Ovary (tissue), 10 donors: ENCODE data around the gene WHAMM. TPM values are rescaled to one million over a fixed set of nuclear protein-coding genes. Genes with fewer than 3 reads are reported as not detected.
A peak's percentile ranks its signal among the peaks of the same experiment; 100 is the strongest.
"Not testable (repeated sequence)": the region's sequence is repeated elsewhere in the genome, so short reads cannot be mapped to it uniquely, and the experiment has no call there.

Source experiments
- DNase-seq, 5 donors: peaks; one replicate each; pipeline ENCODE4 v3.0.0-alpha.2; 2019 to 2020
- H3K27ac ChIP-seq, 2 donors: fragments of 200-600 bp; one replicate each; pipeline versions ENCODE4 v1.5.1 to v1.8.0; 2019 to 2022
- H3K27me3 ChIP-seq: fragments of 200-600 bp; one replicate; pipeline ENCODE4 v1.8.0; 2022
- H3K36me3 ChIP-seq: fragments of 200-600 bp; sonication (generic); one replicate; pipeline ENCODE4 v1.5.1; 2019
- H3K4me1 ChIP-seq: one replicate; pipeline ENCODE4 v1.8.1; 2013; ENCODE audit warnings: mild to moderate bottlenecking, moderate library complexity; ENCODE audit not compliant: insufficient read depth
- H3K4me3 ChIP-seq: fragments of 200-600 bp; sonication (generic); one replicate; pipeline ENCODE4 v1.5.1; 2017
- H3K9me3 ChIP-seq, 2 donors: fragments of 200-600 bp in 1 of 2; sonication (generic) in 1 of 2; one replicate each; pipeline versions ENCODE4 v1.5.1 to v1.8.1; 2013 to 2019; ENCODE audit warnings: mild to moderate bottlenecking in 1 of 2, moderate library complexity in 1 of 2
- CTCF ChIP-seq, 3 donors: fragments of 450-650 bp in 2 of 3; fragments of 200-600 bp in 1 of 3; IDR thresholded peaks; one replicate each; pipeline versions ENCODE4 v1.5.1 to v1.8.0; 2016 to 2022; ENCODE audit warnings: antibody characterized with exemption in 3 of 3, mild to moderate bottlenecking in 1 of 3
- EP300 ChIP-seq: sonication (generic); formaldehyde crosslinking; IDR thresholded peaks from one replicate; pipeline ENCODE4 v1.6.1; 2017; ENCODE audit warnings: antibody characterized with exemption
- POLR2A ChIP-seq: fragments of 450-650 bp; IDR thresholded peaks from one replicate; pipeline ENCODE4 v1.6.1; 2017; ENCODE audit warnings: antibody characterized with exemption, mild to moderate bottlenecking, moderate library complexity
- WGBS, 3 donors: extraction: QIAGEN DNeasy Blood & Tissue Kit in 1 of 3; methylation state at CpG; one replicate each; pipeline versions ENCODE4 v1.1.5 to v1.1.7; 2013 to 2017; 5-methylcytosine and 5-hydroxymethylcytosine counted together
- intact Hi-C, 4 donors: fragments of 100-400 bp; cut with DNase I; formaldehyde crosslinking; loops; one replicate each; pipeline versions ENCODE4 v1.11.0 to v1.15.1; 2022 to 2023
- long read RNA-seq, 3 donors: library from polyadenylated mRNA in 2 of 3; unstranded in 2 of 3; transcript quantifications; one replicate each; pipeline ENCODE4 v2.0.0 and lab custom pipeline, GENCODE V29; 2021 to 2026
- polyA plus RNA-seq, 2 donors: library from polyadenylated mRNA; stranded (reverse); fragments of 200-250 nt in 1 of 2; fragments of 350-450 nt in 1 of 2; fragmentation: Illumina TruSeq in 1 of 2; extraction: RNeasy Lipid Tissue Mini Kit (QIAGEN cat#74804) in 1 of 2; gene quantifications; one replicate each; pipeline ENCODE4 v1.2.3, GENCODE V29; 2013 to 2014
- total RNA-seq, 7 donors: library from RNA; depleted of rRNA in 2 of 7; stranded (reverse); fragments of >200 nt in 2 of 7; fragmentation: NEBNext Ultra II Directional in 3 of 7; extraction: Animal tissue kit (Norgen Biotek cat#: 25700) in 3 of 7; gene quantifications; one replicate each; pipeline versions ENCODE4 v1.1.0 to v1.2.4, GENCODE V29; 2016 to 2023
- donor health status: DM: no; HTN: no; CAD: no; lungs with moderate emphysema.
- donor health status: DM: no; HTN: no; CAD: no.
- donor health status: Bipolar disorder and iron deficiency.
- donor health status: DM: yes; HTN: yes; CAD: no.
- donor health status: DM: no; HTN: no; CAD: no.
- donor health status: DM: yes; HTN: yes; CAD: no.

The WHAMM gene
- 10 to 100 TPM in 1 of 7 donors, 1 to 10 TPM in 6; 7.6 to 12.5 (median 8.5) TPM for total RNA-seq
- 10 to 100 TPM in 1 of 2 donors, 1 to 10 TPM in 1; 6.5 to 10.2 TPM for polyA plus RNA-seq
- long read RNA-seq, donor 1, partial matches to known transcripts = 4 of 6 reads
- long read RNA-seq, donor 1, other reads (novel, unspliced or antisense) = 2 of 6 reads
- long read RNA-seq, donor 2, full-length matches to known transcripts = 1 of 1 reads
- long read RNA-seq, donor 2, partial matches to known transcripts = 0 of 1 reads
- long read RNA-seq, donor 2, other reads (novel, unspliced or antisense) = 0 of 1 reads
- long read RNA-seq, donor 3, full-length matches to known transcripts = 4 of 19 reads
- long read RNA-seq, donor 3, partial matches to known transcripts = 5 of 19 reads
- long read RNA-seq, donor 3, other reads (novel, unspliced or antisense) = 10 of 19 reads

- intact Hi-C loops = loop anchor here in 1 of 4 donors (10.0 kb wide), 1 partner anchor 275 kb away; no protein-coding TSS in a partner anchor
- Histone ChIP-seq H3K27ac (peak within 1 kb of the TSS; percentile 97 to 98), H3K4me1 (peaks cover 3% of the 10 kb centered on the region), H3K27me3 (no peaks in the 10 kb centered on the region), H3K36me3 (no peaks in the 10 kb centered on the region), H3K4me3 (peak within 1 kb of the TSS; percentile 82), H3K9me3 (no peaks in the 10 kb centered on the region)
- 0 to 1% (median 0%) methylated on average over 48 to 67 of the region's 67 CpGs for WGBS, 3 donors
- DNase-seq = peak; percentile 98 to 99 (median 98)
- peak in 1 of 3 donors; percentile 28 for TF ChIP-seq CTCF (IDR thresholded peaks at IDR 0.05)
- TF ChIP-seq EP300 = peak; percentile 8
- TF ChIP-seq POLR2A = peak; percentile 95
These were observed at the start of gene WHAMM for GRCh38 chr15:82809308-82810060. TSS of gene WHAMM (plus strand) at chr15:82809628. CDS start at chr15:82809727, 99 bp downstream.

GRCh38 chr15:82763361-82764116 is 45.9 kb upstream of the WHAMM start:
- Histone ChIP-seq H3K4me3 (no peak overlapping the region), H3K9me3 (no peaks in the 10 kb centered on the region), H3K27ac (no peak overlapping the region), H3K27me3 (no peaks in the 10 kb centered on the region), H3K4me1 (no peaks in the 10 kb centered on the region), H3K36me3 (no peaks in the 10 kb centered on the region)
- WGBS, 3 donors = 91 to 92% (median 91%) methylated on average over 7 of the region's 7 CpGs
- TF ChIP-seq EP300 = no peak
- no peak for TF ChIP-seq POLR2A
- TF ChIP-seq CTCF (IDR thresholded peaks at IDR 0.05) = no peak
- no peak for DNase-seq
- intact Hi-C loops = no loop called here

- Histone ChIP-seq H3K27ac (no peak overlapping the region), H3K36me3 (no peaks in the 10 kb centered on the region), H3K9me3 (no peaks in the 10 kb centered on the region), H3K27me3 (no peaks in the 10 kb centered on the region), H3K4me3 (no peak overlapping the region), H3K4me1 (no peaks in the 10 kb centered on the region)
- WGBS, 3 donors = 84 to 88% (median 84%) methylated on average over 4 of the region's 4 CpGs
- intact Hi-C loops = no loop called here
- no peak for TF ChIP-seq POLR2A
- TF ChIP-seq EP300 = no peak
- no peak for TF ChIP-seq CTCF (IDR thresholded peaks at IDR 0.05)
- DNase-seq = no peak
These were observed 45.3 kb upstream of the WHAMM start for GRCh38 chr15:82764117-82764490.

GRCh38 chr15:82764740-82765139 is 44.7 kb upstream of the WHAMM start:
- 77 to 79% (median 79%) methylated on average over 9 of the region's 9 CpGs for WGBS, 3 donors
- no peaks in the 10 kb centered on the region for H3K27me3 ChIP-seq
- H3K27ac ChIP-seq = no peak overlapping the region
- no peaks in the 10 kb centered on the region for H3K9me3 ChIP-seq
- TF ChIP-seq EP300 = no peak
- no peak for TF ChIP-seq POLR2A
- TF ChIP-seq CTCF (IDR thresholded peaks at IDR 0.05) = no peak
- no peak for DNase-seq
- no peaks in the 10 kb centered on the region for H3K36me3 ChIP-seq
- no peak overlapping the region for H3K4me3 ChIP-seq
- H3K4me1 ChIP-seq = no peaks in the 10 kb centered on the region
- intact Hi-C loops = no loop called here

- H3K27ac ChIP-seq, DNase-seq, H3K27me3 ChIP-seq, H3K4me1 ChIP-seq, H3K36me3 ChIP-seq, H3K4me3 ChIP-seq, H3K9me3 ChIP-seq, intact Hi-C loops: not testable (repeated sequence)
- WGBS, 3 donors = 80 to 85% (median 83%) methylated on average over 7 of the region's 7 CpGs
These were observed 43.2 kb upstream of the WHAMM start for GRCh38 chr15:82766201-82766600.
